Kidney capillary endothelial cell (primary cell): ENCODE measurements around the gene ANKRD44.

ENCODE experiments used
- DNase-seq: peaks from one replicate; pipeline ENCODE4 v3.0.0-alpha.2; 2018; ENCODE audit warnings: low spot score

The ANKRD44 gene

DNA sequence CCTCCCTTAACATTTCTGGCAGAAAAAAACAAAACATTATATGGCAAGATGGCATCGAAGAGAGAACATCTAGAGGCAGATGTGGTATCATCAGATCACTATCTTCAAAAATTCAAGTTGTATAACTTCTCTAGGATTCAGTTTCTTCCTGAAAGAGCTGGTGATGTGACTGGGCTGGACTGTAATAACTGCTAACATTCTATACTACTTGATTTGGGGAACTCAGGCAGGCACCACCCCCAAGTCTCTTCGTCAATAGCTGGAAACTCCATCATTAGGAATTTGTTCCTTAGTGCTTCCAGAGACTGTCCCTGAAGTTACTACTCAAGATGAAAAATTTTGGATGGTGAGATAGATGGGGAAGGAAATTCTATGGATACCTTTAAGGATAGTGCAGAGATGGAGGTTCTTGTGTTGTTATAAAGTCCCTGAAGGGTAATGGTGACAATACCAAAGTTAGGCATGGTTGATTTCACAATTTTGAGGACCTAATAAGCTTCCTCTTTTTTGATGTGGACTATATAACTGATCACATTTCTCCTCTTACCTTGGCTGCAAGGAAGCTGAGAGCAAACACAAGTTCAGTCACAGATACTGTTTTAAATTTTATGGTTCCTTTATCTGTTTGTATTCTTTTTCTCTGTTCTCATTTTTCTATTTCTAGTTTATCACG lies 324.9 kb downstream of the ANKRD44 start:
- no peak for DNase-seq

DNA sequence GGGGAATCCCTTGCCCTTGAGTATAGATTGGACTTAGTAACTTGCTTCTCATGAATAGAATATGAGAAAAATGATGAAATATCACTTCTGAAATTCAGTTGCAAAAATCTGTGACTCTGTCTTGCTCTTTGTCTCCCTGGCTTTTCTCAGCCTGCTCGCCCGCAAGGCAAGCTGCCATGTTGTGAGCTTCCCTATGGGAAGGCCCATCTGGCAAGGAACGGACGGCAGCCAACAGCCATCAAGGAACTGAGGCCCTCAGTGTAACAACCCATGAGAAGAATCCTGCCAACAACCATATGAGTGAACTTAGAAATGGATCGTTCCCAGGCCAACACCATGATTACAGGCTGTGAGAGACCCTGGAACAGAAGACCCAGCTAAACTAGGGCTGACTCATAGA lies 325.7 kb downstream of the ANKRD44 start:
- DNase-seq: no peak

DNA sequence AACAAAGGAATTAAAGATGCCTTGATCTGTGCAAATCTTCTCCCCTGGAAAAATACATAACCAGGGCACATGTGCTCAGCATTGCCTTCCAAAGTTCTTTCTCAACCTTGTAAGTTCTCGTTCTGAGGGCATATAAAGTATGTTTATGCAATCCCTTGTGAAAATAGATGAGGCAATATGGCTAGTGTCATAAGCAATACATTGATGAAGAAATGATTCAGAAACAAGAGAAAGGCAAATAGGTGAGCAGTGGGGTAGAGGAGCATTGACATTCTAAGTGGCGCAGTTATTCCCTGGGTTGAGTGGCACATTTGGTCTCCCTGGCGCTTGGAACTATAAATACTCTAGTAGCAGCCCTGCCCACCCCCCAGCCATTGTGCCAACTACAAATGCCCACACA lies 326.6 kb downstream of the ANKRD44 start:
- DNase-seq: no peak

DNA sequence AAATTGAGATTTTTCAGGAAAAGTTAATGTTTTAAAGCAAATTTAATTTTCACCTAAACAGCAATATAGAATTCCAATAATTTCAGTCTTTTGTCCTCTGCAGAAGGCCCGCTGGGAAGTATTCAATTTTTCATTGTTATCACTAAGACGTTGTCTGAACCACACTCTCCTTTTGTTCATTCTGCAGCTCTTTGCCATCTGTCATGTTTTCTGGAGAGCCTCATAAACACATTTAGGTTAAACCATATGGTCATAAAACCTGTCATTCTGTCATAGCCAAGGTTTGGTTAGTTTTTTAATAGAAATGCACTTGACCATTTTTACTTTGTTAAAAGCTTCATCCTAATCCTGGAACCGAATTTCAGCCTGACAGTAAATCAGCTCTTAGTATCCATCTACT lies 330.1 kb downstream of the ANKRD44 start:
- DNase-seq: no peak

DNA sequence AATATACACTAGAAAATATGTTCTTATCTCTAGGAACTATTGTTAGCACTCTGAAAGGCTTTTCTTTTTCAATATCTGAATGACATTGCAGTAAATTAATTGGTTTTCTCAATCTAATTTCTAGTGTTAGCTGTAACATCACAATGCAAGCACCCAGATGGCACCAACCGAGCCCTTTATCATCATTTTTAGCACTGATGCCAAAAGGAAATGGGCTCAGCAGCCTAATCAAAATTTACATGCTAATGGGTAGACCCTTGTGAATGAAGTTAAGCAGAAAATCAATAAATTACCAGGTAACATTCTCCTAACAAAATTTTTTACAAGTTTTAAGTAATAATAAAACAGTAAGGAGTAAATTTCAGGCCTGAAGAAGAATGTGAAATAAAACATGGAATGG lies 330.6 kb downstream of the ANKRD44 start:
- no peak for DNase-seq

DNA sequence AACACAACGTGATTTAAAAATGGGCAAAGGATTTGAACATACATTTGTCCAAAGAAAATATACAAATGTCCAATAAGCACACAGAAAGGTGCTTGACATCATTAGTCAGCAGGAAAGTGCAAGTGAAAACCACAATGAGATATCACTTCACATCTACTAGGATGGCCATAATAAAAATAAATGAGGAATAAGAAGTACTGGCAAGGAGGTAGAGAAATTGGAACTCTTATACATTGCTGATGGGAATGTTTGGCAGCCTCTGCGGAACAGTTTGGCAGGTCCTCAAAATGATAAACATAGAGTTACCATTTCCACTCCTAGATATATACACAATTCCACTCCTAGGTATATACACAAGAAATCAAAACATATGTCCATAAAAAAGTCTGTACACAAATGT lies 333.1 kb downstream of the ANKRD44 start:
- no peak for DNase-seq

DNA sequence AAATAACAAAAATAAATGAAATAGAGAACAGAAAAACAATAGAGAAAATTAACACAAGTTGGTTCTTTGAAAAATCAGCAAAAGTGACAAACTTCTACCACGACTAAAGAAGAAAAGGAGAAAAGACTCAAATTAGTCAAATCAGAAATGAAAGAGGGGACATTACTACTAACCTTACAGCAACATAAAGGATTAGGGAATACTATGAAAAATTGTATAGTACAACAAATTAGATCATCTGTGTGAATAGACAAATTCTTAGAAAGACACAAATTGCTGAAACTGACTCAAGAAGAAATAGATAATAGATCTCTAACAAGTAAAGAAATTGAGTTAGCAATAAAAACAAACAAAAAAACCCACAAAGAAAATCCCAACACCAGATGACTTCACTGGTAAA lies 335.6 kb downstream of the ANKRD44 start:
- no peak for DNase-seq

DNA sequence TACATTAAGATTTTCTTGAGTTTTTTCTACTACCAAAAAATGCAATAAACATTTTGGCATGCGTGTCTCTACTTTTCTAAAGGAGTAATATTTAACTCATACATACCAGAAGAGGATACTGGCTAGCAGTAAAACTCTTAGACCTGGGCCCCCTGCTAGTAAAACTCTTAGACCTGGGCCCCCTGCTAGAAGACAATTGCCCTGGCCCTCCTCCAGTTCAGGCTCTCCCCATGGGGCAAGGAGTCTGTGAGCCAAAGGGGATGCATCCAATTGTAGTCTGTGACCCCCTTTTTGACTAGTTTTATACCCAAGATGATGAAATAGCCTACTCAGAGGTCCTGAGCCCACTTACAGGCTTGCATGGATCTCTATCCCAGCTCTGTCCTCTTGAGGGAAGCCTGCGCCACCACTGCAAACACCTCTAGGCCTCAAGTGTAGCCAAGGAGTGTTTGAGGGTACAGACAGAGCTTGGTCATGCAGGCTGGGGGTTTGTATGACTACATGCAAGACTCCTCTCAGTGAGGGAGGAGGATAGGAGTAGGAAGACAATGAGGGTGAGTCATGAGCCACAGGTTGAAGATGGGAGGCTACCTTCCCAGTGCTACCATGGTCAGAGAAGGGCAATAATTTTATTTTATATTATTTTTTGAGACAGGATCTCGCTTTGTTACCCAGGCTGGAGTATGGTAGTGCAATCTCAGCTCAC lies 338.9 kb downstream of the ANKRD44 start:
- no peak for DNase-seq

DNA sequence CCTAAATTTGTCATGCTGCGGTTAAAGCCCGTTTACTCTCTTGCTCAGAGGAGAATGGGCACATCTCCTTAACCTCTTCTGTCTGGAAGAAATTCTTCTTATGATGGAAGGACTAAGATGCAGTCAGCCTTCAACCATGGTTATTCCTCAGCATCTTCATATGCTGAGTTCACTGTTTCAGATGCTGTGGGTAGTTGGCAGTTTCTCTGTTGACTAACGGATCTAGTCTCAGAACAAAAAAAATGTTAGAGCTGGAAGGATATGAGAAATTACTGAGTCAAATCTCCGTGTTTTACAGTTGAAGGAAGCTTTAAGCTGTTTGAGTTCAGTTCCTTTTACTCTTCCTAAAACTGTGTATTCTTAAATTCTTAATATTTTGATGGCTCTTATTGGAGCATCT lies 340.5 kb downstream of the ANKRD44 start:
- DNase-seq: peak; percentile 25

DNA sequence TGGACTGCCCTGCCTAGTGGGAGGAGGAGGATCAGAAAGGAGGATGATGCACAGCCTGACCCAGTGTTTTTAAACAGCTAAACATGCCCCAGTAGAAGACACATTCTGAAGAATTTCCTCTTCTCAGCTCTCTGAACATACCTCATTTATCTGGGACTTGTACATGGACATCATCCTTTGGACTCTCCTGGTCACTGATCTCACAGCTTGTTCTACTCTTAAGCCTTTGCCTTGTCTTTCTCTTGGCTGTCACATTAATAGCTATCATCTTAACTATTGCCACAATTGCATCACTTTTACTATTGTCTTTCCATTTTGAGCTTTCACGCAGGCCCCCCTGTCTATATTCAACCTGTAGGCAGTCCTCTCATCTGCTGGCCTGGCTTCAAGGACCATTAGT lies 342.1 kb downstream of the ANKRD44 start:
- no peak for DNase-seq

DNA sequence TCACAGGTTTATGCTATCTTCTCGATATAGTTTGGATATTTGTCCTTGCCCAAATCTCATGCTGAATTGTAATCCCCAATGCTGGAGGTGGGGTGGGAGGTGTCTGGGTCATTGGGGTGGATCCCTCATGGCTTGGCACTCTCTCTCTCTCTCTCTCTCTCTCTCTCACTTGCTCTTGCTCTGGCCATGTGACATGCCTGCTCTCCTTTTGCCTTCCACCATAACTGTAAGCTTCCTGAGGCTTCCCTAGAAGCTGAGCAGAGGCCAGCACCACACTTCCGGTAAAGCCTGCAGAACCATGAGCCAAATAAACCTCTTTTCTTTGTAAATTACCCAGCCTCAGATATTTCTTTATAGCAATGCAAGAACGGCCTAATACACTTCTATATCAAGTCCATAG lies 342.8 kb downstream of the ANKRD44 start:
- DNase-seq: no peak

DNA sequence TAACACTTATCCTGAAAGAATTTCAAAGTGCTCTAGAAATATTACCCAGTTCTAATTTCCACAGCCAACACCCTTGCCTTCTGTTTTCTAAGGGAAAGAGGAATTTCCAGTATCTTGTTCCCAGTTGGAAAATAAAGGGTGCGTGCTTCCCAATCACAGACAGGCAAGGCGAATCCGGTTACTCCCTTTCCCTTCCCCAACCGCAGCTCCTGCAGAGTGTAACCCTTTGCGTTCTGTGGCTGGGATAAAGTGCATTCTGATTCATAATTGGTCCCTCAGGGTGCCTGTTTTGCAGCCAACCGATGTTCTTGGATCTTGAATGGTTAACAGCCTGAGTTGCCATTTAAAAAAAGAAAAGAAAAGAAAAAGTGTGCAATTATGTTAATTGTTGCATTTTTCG lies 343.5 kb downstream of the ANKRD44 start:
- no peak for DNase-seq

DNA sequence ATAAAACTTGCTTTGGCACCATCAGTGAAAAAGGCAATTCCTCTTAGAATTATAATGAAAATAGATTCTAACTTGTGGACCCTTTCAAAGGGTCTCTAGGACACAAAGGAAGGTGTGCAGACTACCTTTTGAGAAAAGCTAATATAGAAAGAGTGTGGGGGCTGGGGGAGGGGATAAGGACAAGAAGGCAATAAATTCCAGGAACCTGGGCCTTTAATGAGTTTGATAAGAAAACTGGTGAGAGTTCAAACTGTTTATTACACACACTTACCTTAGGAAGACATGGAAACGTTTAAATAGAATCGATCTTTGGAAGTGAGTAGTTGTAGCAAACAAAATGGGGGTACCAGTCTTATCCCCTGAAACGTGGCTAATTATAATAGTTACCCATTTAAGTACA lies 344.5 kb downstream of the ANKRD44 start:
- DNase-seq: no peak

DNA sequence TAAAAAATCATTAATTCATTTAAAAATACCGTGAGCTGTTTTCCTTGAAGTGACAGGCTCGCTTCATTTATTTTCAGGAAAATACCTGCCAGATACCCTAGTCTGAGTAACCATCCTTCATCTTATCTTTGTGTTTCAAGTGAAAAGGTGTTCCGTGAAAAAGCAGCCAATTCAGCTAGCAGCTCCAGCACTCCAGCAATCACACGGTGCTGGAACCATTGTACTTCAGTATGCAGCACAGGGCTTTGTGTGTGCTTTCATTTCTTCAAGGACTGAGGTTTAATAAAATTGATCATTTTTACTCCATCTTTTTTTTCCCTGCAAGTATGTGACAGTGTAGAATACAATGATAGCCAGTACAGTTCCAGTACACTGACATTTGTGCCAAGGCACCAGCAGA lies 344.9 kb downstream of the ANKRD44 start:
- no peak for DNase-seq

DNA sequence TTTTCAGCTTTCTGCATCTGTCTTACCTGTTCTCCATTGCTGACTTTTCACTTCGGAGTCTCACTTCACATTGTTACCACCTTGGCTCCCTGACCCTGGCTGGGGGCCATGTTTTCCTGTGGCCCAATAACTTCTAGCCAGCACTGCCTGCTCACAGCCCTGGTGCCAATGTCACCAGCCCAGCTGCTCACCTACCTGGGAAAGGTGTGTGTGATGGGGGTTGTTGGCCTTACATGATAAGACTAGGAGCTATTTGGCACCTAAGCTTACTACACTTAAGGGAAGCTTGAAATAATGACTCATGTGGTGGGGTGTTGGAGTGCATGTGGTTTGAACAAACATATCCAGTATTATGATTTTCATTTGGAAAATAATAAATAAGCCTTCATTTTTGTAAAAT lies 346.6 kb downstream of the ANKRD44 start:
- no peak for DNase-seq

DNA sequence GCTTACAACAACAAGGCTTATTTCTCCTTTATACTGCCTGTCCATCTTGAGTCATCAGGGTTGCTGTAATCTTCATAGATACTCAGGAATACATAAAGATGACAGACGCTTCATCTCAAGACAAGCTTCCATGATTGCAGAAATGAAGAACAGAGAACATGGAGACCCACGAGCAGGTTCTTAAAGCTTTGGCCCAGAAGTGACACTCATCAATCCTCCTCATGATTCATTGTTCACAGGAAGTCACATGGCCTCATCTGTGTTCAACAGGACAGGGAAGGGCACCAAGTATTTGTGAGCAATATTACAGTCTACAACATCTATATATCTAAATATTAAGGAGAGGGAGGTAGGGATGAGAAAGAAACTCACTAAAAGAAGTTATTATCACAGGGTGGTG lies 347.5 kb downstream of the ANKRD44 start:
- DNase-seq: peak; percentile 40

DNA sequence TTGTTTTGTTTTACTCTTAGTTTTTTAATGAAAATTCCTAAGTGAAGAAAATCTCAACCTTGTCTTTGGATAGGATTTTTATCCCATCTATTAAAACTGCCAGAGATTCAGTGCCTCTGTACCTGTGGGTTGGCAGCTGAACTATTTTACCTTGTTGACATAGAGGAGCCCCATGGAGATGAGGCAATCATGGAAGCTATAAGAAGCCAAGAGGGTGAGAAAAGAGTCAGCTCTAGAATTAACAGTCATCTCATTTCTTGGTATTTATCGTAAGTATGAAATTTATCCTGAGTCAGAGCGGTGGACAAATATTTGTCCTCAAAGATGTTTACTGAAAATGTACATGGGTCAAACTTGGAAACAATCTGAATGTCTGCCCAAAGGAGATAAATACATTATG lies 348.3 kb downstream of the ANKRD44 start:
- DNase-seq: no peak

DNA sequence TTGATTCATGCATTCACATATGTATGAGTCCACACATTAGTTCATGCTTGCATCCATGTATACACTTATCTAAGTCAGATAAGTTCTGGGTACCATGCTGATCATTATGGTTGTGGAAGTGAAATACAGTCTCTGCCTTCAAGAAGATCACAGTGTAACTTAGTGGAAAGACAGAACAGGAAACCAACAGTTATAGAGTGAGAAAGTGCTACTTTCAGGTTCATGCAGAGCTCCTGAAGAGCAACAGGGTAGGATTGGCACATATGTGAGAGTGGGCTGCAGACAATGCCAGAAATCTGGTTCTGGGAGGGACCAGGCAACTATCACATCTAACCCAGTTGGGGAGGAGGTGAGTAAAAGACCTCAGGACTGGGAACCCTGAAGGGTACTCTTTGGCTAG lies 348.7 kb downstream of the ANKRD44 start:
- no peak for DNase-seq

DNA sequence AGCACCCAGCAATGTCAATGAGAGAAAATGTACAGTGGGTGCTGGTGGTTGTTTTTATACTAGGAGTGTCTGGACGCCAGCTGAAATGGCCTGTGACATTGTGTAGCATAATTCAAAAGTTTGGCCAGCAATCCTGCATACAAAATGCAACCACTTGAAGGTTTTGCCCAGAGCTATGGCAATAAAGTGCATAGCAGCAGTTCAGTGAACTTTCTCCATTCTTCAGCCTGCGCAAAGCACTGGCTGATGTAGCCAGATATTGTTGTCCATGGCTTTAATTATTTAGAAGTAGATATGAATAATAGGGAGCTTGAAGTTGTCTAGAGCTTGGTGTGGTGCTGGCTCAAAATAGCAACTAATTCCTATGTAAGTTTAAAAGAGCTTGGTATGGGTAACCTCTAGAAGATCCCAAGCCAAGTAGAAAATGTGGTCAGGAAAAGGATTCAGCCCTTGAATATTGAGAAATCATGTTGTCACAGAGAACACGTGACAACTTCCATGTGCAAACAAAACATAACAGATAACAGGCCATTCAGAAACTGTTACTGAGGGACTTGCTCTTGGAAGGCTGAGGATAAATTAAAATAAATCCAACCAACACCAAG lies 350.7 kb downstream of the ANKRD44 start:
- no peak for DNase-seq

DNA sequence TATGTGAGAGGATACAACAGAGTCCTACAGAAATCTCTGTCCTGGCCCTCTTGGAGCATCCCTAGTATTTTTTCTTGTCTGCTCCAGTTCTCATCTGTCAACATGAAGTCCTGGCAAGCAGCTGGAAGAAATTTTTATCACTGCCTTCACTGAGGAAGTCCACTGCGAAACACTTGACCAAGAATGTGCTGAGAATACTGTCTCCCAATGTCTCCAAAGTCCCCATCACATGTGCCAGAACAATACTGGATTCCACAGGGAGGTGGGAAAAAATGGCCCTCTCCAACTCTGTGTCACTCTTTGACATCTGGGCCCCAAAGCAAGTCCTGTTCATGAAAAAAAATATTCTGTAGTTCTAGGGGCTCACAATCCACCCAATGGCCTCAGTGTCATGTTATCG lies 351.3 kb downstream of the ANKRD44 start:
- no peak for DNase-seq

DNA sequence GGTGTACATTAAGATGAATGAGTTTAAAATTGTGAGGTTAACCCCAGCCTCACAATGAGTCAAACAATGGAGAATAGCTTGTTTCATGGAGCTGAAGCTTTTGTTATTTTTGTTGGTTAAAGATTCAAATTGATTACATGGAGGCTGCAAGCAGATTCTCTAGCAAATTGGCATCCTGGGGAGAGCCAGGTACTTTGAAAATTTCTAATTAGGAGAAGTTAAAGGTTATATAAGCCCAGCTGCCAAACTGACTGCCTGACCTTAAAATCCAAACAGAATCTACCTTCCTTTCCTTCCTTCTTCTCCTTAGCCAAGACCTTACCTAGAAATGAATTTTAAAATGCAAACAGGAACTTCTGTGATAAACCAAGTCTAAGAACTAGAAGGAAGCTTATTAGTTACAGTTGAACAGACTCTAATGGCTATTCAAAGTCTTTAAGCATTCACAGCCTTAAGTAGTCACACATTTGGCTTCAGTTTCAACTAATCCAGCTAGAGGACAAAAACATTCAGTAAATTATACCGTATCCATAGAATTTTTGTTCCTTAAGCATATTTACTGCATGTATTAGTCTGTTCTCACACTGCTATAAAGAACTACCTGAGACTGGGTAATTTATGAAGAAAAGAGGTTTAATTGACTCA lies 352.6 kb downstream of the ANKRD44 start:
- DNase-seq: no peak

DNA sequence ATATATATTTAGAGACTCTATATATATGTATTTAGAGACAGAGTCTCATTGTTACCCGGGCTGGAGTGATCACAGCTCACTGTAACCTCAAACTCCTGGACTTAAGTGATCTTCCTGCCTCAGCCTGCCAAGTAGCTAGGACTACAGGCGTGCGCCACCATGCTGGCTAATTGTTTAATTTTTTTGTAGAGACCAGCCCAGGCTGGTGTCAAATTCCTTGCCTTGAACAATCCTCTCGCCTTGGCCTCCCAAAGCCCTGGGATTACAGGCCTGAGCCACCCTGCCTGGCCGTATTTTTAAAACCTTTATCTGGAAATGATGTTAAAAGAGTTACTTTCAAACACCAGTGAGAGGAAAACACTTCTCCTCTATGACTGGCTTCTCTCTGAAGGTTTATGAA lies 353.1 kb downstream of the ANKRD44 start:
- DNase-seq: no peak

DNA sequence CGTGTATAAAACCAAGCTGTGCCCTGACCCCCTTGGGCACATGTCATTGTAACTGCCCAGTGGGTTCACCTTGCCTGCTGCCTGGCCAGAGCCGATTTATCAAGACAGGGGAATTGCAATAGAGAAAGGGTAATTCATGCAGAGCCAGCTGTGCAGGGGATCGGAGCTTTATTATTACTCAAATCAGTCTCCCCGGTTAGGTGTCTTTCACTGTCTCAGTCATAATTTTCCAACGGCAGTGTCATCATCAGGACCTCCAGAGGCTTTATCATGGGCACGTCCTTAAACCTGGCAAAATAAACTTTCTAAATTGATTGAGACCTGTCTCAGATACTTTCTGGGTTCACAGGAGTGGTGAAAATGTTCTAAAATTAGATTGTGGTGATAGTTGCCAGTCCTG lies 354.5 kb downstream of the ANKRD44 start:
- no peak for DNase-seq
